HAP-1 (cell line): ENCODE results near the gene QPCTL.
A peak's percentile ranks its signal among the peaks of the same experiment; 100 is the strongest.
"Not testable (repeated sequence)": the region's sequence is repeated elsewhere in the genome, so short reads cannot be mapped to it uniquely, and the experiment has no call there.

ENCODE experiments used
- DNase-seq, 2 experiments: peaks; one replicate each; pipeline ENCODE4 v3.0.0-alpha.2; 2016 to 2020; ENCODE audit warnings: low spot score in 2 of 2
- H3K27me3 ChIP-seq: fragments of 250-450 bp; sonication (Bioruptor Pico); 2 replicates; pipeline ENCODE4 v1.5.1; 2020; ENCODE audit warnings: low read depth, mild to moderate bottlenecking, moderate library complexity
- H3K36me3 ChIP-seq: fragments of 250-450 bp; sonication (Bioruptor Pico); replicated peaks from 2 replicates; pipeline ENCODE4 v1.5.1; 2020; ENCODE audit warnings: mild to moderate bottlenecking
- H3K4me1 ChIP-seq: fragments of 250-450 bp; sonication (Bioruptor Pico); 2 replicates; pipeline ENCODE4 v1.5.1; 2020; ENCODE audit warnings: mild to moderate bottlenecking
- H3K4me3 ChIP-seq: fragments of 250-450 bp; sonication (Bioruptor Pico); 2 replicates; pipeline ENCODE4 v1.5.1; 2020; ENCODE audit warnings: mild to moderate bottlenecking, moderate library complexity
- H3K9me3 ChIP-seq: fragments of 250-450 bp; sonication (Bioruptor Pico); 2 replicates; pipeline ENCODE4 v1.5.1; 2020; ENCODE audit warnings: mild to moderate bottlenecking, moderate library complexity
- in situ Hi-C: fragments of 300-500 bp; cut with MboI; formaldehyde crosslinking; loops from 3 replicates; pipeline ENCODE4 v1.14.3; 2020; ENCODE audit warnings: low sequenced_read_pairs, inconsistent platforms, mixed read lengths

Gene QPCTL

GRCh38 chr19:45660636-45661035 lies 31.8 kb upstream of the QPCTL start:
- Histone ChIP-seq H3K9me3 (no peaks in the 10 kb centered on the region), H3K27me3 (no peaks in the 10 kb centered on the region), H3K4me1 (no peaks in the 10 kb centered on the region), H3K36me3 (no peaks in the 10 kb centered on the region), H3K4me3 (no peak overlapping the region)
- no peak for DNase-seq
- in situ Hi-C loops = no loop called here

- DNase-seq = no peak
- Histone ChIP-seq H3K4me3 (no peak overlapping the region), H3K27me3 (no peaks in the 10 kb centered on the region), H3K4me1 (peaks cover 3% of the 10 kb centered on the region), H3K9me3 (no peaks in the 10 kb centered on the region), H3K36me3 (no peaks in the 10 kb centered on the region)
- in situ Hi-C loops = no loop called here
Measured at GRCh38 chr19:45663800-45664199, 28.7 kb upstream of the QPCTL start.

- in situ Hi-C loops = no loop called here
- Histone ChIP-seq H3K9me3 (no peaks in the 10 kb centered on the region), H3K27me3 (no peaks in the 10 kb centered on the region), H3K36me3 (no peaks in the 10 kb centered on the region), H3K4me1 (peaks cover 3% of the 10 kb centered on the region), H3K4me3 (no peak overlapping the region)
- no peak for DNase-seq
Measured at GRCh38 chr19:45664575-45664974, 27.9 kb upstream of the QPCTL start.

GRCh38 chr19:45667620-45668341 lies 24.7 kb upstream of the QPCTL start, which contains the start of gene GIPR:
GIPR (plus strand) TSS chr19:45668221; CDS start chr19:45669521, 1,300 bp downstream.
- Histone ChIP-seq H3K36me3 (no peaks in the 10 kb centered on the region), H3K4me1 (peaks cover 11% of the 10 kb centered on the region), H3K9me3 (no peaks in the 10 kb centered on the region), H3K4me3 (peak within 1 kb of the TSS; percentile 36), H3K27me3 (no peaks in the 10 kb centered on the region)
- DNase-seq = peak in 1 of 2 experiments; percentile 89
- in situ Hi-C loops = no loop called here

- no peaks in the 10 kb centered on the region for H3K27me3 ChIP-seq
Measured at GRCh38 chr19:45668342-45668871, 24.1 kb upstream of the QPCTL start.

GRCh38 chr19:45670670-45671453 lies 21.6 kb upstream of the QPCTL start:
- Histone ChIP-seq H3K4me1 (peaks cover 11% of the 10 kb centered on the region), H3K36me3 (no peaks in the 10 kb centered on the region), H3K9me3 (no peaks in the 10 kb centered on the region), H3K27me3 (no peaks in the 10 kb centered on the region), H3K4me3 (peak overlapping the region; percentile 36)
- in situ Hi-C loops = no loop called here
- DNase-seq = peak; percentile 91 to 99

More at GRCh38 chr19:45668342-45668871, 24.1 kb upstream of the QPCTL start:
- no peaks in the 10 kb centered on the region for H3K9me3 ChIP-seq
- H3K36me3 ChIP-seq = no peaks in the 10 kb centered on the region
- H3K4me1 ChIP-seq = peaks cover 11% of the 10 kb centered on the region
- peak overlapping the region; percentile 36 for H3K4me3 ChIP-seq
- in situ Hi-C loops = no loop called here
- no peak for DNase-seq

GRCh38 chr19:45674946-45675345 lies 17.5 kb upstream of the QPCTL start:
- Histone ChIP-seq H3K4me3 (no peak overlapping the region), H3K9me3 (no peaks in the 10 kb centered on the region), H3K4me1 (peaks cover 5% of the 10 kb centered on the region), H3K27me3 (no peaks in the 10 kb centered on the region), H3K36me3 (no peaks in the 10 kb centered on the region; the same call in 1 of the 2 replicates)
- in situ Hi-C loops = no loop called here
- no peak for DNase-seq

- Histone ChIP-seq H3K27me3 (no peaks in the 10 kb centered on the region), H3K4me1 (no peaks in the 10 kb centered on the region), H3K4me3 (no peak overlapping the region), H3K36me3 (peaks cover under 1% of the 10 kb centered on the region; the same call in 1 of the 2 replicates), H3K9me3 (no peaks in the 10 kb centered on the region)
- in situ Hi-C loops = no loop called here
- DNase-seq = no peak
Measured at GRCh38 chr19:45676851-45677263, 15.6 kb upstream of the QPCTL start.

- no peak overlapping the region for H3K4me3 ChIP-seq
- H3K4me1 ChIP-seq = no peaks in the 10 kb centered on the region
- no peaks in the 10 kb centered on the region for H3K9me3 ChIP-seq
- peaks cover 3% of the 10 kb centered on the region; the same call in 1 of the 2 replicates for H3K36me3 ChIP-seq
- peak in 1 of 2 experiments; percentile 48 for DNase-seq
- in situ Hi-C loops = no loop called here
- no peaks in the 10 kb centered on the region for H3K27me3 ChIP-seq
Measured at GRCh38 chr19:45677351-45678230, 14.9 kb upstream of the QPCTL start.

GRCh38 chr19:45681391-45682015 lies 11.0 kb upstream of the QPCTL start:
- H3K4me3 ChIP-seq = peak overlapping the region; percentile 10
- peaks cover 28% of the 10 kb centered on the region for H3K36me3 ChIP-seq
- in situ Hi-C loops = no loop called here
- H3K27me3 ChIP-seq = no peaks in the 10 kb centered on the region
- no peaks in the 10 kb centered on the region for H3K9me3 ChIP-seq
- peak; percentile 74 to 87 for DNase-seq
- H3K4me1 ChIP-seq = no peaks in the 10 kb centered on the region

GRCh38 chr19:45682117-45682516 lies 10.3 kb upstream of the QPCTL start:
- Histone ChIP-seq H3K27me3 (no peaks in the 10 kb centered on the region), H3K4me3 (no peak overlapping the region), H3K9me3 (no peaks in the 10 kb centered on the region), H3K36me3 (peaks cover 34% of the 10 kb centered on the region), H3K4me1 (no peaks in the 10 kb centered on the region)
- in situ Hi-C loops = no loop called here
- DNase-seq = no peak

- Histone ChIP-seq H3K27me3 (no peaks in the 10 kb centered on the region), H3K4me3 (no peak overlapping the region), H3K4me1 (no peaks in the 10 kb centered on the region), H3K9me3 (no peaks in the 10 kb centered on the region), H3K36me3 (peaks cover 42% of the 10 kb centered on the region)
- DNase-seq = no peak
- in situ Hi-C loops = no loop called here
Measured at GRCh38 chr19:45682908-45683307, 9.6 kb upstream of the QPCTL start.

GRCh38 chr19:45685045-45685444 lies 7.4 kb upstream of the QPCTL start:
- DNase-seq, in situ Hi-C loops, H3K4me1 ChIP-seq, H3K9me3 ChIP-seq, H3K27me3 ChIP-seq, H3K4me3 ChIP-seq: not testable (repeated sequence)
- H3K36me3 ChIP-seq = peaks cover 62% of the 10 kb centered on the region
